Testis (tissue), 2 donors: ENCODE results near the gene XAF1.

ENCODE experiments used
- POLR2A ChIP-seq: fragments of 450-650 bp; IDR thresholded peaks from one replicate; pipeline ENCODE4 v1.6.1; 2017; ENCODE audit warnings: antibody characterized with exemption, mild to moderate bottlenecking, moderate library complexity
- TF ChIP-seq, protein P1 (sequence below), 3 experiments: fragments of 450-650 bp in 2 of 3; fragments of 200-600 bp in 1 of 3; sonication (generic) in 1 of 3; IDR thresholded peaks; one replicate each; pipeline ENCODE4 v1.5.1; 2016 to 2019; ENCODE audit warnings: antibody characterized with exemption in 3 of 3, mild to moderate bottlenecking in 2 of 3, moderate library complexity in 1 of 3

DNA sequence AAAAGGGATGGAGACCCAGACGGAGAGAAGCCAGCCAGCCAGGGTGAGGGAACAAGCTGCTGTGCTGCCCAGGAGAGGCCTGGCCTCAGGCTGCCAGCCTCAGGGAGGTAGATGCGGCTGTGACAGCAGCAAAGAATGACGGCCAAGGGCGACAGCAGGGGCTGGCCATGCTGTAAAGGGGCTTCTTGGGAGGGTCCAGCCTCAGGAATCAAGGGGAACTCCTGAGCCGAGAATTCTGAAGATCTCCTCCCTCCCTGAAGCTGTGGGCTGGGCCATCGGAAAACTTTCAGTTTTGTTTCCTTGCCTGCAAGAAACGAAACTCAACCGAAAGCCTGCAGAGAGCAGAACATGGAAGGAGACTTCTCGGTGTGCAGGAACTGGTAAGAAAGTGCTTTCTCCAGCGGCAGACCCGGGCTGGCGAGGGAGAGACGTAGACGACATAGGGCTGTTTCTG lies at the start of gene XAF1:
- TF ChIP-seq, protein P1, sequence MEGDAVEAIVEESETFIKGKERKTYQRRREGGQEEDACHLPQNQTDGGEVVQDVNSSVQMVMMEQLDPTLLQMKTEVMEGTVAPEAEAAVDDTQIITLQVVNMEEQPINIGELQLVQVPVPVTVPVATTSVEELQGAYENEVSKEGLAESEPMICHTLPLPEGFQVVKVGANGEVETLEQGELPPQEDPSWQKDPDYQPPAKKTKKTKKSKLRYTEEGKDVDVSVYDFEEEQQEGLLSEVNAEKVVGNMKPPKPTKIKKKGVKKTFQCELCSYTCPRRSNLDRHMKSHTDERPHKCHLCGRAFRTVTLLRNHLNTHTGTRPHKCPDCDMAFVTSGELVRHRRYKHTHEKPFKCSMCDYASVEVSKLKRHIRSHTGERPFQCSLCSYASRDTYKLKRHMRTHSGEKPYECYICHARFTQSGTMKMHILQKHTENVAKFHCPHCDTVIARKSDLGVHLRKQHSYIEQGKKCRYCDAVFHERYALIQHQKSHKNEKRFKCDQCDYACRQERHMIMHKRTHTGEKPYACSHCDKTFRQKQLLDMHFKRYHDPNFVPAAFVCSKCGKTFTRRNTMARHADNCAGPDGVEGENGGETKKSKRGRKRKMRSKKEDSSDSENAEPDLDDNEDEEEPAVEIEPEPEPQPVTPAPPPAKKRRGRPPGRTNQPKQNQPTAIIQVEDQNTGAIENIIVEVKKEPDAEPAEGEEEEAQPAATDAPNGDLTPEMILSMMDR (IDR thresholded peaks at IDR 0.05): no peak
- TF ChIP-seq POLR2A: no peak
